Bronchial epithelial cell (primary cell): ENCODE results near the gene TBL1X. TPM values are rescaled to one million over a fixed set of nuclear protein-coding genes. Genes with fewer than 3 reads are reported as not detected.

Source experiments
- DNase-seq: peaks from one replicate; pipeline ENCODE4 v3.0.0-alpha.2; 2010; ENCODE audit warnings: low read depth
- FAIRE-seq: peaks from 2 replicates; lab custom pipeline; 2011; peaks lifted over from hg19 to GRCh38; lab: Jason Lieb, UNC
- H3K27me3 ChIP-seq: 2 replicates; pipeline ENCODE4 v1.5.1; 2011; ENCODE audit warnings: low read length; ENCODE audit not compliant: control insufficient read depth, insufficient read depth
- H3K36me3 ChIP-seq: 2 replicates; pipeline ENCODE4 v1.5.1; 2011; ENCODE audit warnings: low read length; ENCODE audit not compliant: control insufficient read depth, insufficient read depth
- H3K4me3 ChIP-seq: 2 replicates; pipeline ENCODE4 v1.5.1; 2011; ENCODE audit warnings: mild to moderate bottlenecking, low read depth, low read length, control low read depth
- total RNA-seq: library from RNA; depleted of rRNA; stranded (reverse); fragments of >200 nt; gene quantifications from 2 replicates; pipeline ENCODE4 v1.2.1, GENCODE V29; 2014
- TF ChIP-seq, protein P1 (sequence below): IDR thresholded peaks from 2 replicates; pipeline ENCODE4 v1.5.1; 2011; ENCODE audit warnings: mild to moderate bottlenecking, moderate library complexity, low read length, control low read depth, inconsistent platforms; ENCODE audit not compliant: insufficient read depth, severe bottlenecking

TBL1X gene
- total RNA-seq, 1 donor from 2014 or later = 14.2 TPM

DNA sequence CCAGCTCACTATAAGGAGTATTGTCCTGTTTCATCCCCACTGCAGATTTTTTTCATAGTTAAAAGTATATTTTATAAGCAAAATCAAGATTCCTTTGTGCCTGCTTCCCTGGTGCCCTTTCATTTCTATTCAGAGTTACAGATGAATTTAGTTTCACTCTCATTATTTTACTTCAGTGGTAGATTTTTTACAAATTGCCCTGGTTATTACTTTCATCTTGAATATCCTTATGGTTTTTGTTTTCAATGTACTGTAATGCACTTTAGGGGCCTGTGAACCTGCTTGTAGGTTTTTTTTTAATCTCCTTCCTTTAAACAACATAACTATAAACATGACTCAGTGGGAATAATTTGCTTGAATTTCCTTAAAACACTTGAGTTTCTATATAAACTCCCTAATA lies 174.0 kb downstream of the TBL1X start:
- Histone ChIP-seq H3K4me3 (no peak overlapping the region), H3K27me3 (no peaks in the 10 kb centered on the region), H3K36me3 (no peaks in the 10 kb centered on the region)
- TF ChIP-seq, protein P1, sequence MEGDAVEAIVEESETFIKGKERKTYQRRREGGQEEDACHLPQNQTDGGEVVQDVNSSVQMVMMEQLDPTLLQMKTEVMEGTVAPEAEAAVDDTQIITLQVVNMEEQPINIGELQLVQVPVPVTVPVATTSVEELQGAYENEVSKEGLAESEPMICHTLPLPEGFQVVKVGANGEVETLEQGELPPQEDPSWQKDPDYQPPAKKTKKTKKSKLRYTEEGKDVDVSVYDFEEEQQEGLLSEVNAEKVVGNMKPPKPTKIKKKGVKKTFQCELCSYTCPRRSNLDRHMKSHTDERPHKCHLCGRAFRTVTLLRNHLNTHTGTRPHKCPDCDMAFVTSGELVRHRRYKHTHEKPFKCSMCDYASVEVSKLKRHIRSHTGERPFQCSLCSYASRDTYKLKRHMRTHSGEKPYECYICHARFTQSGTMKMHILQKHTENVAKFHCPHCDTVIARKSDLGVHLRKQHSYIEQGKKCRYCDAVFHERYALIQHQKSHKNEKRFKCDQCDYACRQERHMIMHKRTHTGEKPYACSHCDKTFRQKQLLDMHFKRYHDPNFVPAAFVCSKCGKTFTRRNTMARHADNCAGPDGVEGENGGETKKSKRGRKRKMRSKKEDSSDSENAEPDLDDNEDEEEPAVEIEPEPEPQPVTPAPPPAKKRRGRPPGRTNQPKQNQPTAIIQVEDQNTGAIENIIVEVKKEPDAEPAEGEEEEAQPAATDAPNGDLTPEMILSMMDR = no peak
- FAIRE-seq (no peak), DNase-seq (no peak)

DNA sequence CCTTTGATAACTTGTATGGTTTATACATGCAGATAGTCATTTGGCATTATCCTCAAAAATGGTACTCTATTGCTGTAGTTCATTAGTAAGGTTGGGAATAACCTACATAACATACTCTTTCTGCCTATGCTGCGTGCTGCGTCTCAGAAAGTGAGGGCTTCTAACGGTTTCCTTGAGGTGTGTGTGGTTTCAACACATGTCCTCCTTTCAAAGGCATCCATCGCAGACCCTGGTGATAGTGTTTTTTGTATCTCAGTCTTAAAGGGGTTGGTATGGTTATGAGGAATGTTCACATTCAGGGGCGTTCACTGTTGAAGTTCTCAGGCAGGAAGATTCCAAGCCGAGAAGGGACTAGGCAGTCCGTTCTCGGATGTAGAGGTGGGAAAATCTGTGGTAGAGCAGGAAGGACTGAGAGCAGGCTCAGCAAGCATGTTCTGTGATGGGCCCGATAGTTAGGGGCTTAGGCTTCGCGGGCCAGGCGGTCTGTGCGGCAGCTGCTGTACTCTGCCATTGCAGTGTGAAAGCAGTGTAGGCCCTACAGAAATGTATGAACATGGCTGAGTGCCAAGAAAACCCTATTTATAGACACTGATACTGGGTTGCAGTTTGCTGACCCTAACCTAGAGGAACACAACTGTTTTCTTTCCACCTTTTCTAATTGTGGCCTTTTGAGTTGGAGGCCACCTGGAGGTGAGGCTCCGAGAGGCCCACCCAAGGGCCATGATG lies 177.6 kb downstream of the TBL1X start:
- H3K36me3 ChIP-seq = no peaks in the 10 kb centered on the region
- DNase-seq = no peak
- no peak for FAIRE-seq
- TF ChIP-seq, protein P1 = no peak
- no peak overlapping the region for H3K4me3 ChIP-seq
- H3K27me3 ChIP-seq = no peaks in the 10 kb centered on the region

DNA sequence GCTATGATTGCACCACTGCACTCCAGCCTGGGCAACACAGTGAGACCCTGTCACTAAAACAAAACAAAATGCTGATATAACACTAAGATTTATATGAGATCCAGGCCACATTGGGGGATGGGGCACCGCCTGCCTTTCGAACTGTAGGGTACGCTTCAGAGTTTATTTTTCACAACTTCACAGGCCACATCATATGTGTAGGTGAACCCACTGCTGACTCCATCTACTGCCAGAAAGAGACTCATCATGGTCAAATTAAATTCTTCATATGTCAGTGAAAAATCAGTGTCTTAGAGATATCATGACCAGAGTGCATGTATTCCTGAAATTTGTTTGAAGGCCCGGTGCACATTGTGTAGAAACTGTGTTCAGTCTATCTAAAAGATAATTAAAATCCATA lies 178.9 kb downstream of the TBL1X start:
- Histone ChIP-seq H3K36me3 (no peaks in the 10 kb centered on the region), H3K27me3 (no peaks in the 10 kb centered on the region), H3K4me3 (no peak overlapping the region)
- TF ChIP-seq, protein P1 = no peak
- FAIRE-seq = no peak
- no peak for DNase-seq

DNA sequence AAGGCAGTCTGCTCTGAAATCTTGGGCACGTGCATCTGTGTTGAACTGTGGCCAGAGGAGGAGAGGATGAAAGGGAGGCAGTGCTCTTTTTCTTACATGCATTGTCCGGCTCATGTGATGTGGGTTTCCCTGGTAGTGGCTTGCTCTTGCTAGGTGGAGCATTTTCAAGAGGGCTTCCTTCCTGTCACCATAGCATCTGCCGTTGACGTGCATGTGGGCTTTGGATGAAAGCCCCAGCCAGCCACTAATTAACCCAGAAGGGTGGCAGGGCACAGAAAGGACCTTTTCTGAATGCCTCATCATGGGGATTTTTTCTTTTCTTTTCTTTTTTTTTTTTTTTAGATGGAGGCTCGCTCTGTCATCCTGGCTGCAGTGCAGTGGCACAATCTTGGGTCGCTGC lies 179.5 kb downstream of the TBL1X start:
- TF ChIP-seq, protein P1 = no peak
- FAIRE-seq = no peak
- no peaks in the 10 kb centered on the region for H3K27me3 ChIP-seq
- no peak for DNase-seq
- no peaks in the 10 kb centered on the region for H3K36me3 ChIP-seq
- H3K4me3 ChIP-seq = no peak overlapping the region

DNA sequence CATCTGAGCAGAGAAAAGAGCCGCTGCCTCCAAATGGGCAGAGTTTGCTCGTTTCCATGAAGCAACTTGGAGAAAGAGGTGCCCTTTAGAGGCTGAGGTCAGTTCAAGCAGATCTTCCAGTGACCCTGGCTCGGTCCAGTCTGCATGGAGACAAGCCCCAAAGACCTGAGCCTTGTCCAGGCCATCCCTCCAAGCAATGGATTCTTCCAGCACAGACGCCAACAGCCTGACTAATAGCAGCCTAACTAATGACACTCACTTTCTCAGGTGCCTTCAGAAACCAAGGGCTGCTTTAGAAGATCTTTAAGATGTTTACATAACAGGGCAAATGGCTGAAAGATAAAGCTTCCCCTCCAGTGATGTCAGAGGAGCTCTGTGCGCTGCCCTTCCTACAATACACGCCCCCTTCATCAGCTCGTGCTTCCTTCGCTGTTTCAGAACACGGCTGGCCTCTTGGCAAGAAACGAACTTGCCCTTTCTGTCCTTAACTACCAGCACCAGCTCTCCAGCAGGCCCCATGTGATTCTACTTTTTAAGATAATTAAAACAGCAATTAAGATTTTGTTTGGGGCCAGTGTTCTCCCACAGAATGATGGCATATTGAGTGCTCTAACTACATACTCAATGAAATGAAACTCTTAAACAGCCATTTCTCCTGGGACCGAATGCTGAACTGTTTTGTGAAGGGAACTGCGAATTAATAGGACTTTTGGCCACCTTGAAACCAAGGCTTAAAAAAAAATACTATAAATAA lies 181.8 kb downstream of the TBL1X start:
- Histone ChIP-seq H3K36me3 (no peaks in the 10 kb centered on the region), H3K4me3 (no peak overlapping the region), H3K27me3 (no peaks in the 10 kb centered on the region)
- DNase-seq = no peak
- TF ChIP-seq, protein P1 = no peak
- no peak for FAIRE-seq

DNA sequence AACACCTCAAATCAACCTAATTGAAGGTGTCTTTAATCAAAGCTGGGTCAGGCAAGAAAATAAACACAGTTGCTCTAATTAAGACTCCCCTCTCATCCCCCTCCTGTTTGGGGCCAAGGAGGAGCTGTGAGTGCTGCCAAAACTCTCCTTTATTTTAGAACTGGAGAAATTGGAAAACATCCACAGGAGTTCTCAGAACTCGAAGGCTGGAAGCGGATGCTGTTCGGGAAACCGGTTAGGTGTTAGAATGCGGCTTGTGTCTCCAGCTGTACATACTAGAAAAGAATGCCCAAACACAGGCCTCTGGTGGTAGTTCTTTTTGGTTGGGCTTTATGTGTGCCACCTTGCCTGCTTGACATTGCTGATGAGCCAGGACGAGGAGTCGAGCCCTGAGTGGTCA lies 182.6 kb downstream of the TBL1X start:
- no peak overlapping the region for H3K4me3 ChIP-seq
- no peaks in the 10 kb centered on the region for H3K36me3 ChIP-seq
- H3K27me3 ChIP-seq = no peaks in the 10 kb centered on the region
- TF ChIP-seq, protein P1 = no peak
- no peak for DNase-seq
- no peak for FAIRE-seq
